ENCODE data around the gene ARHGAP31. TPM values are rescaled to one million over a fixed set of nuclear protein-coding genes. Genes with fewer than 3 reads are reported as not detected.
A peak's percentile ranks its signal among the peaks of the same experiment; 100 is the strongest.

ARHGAP31 gene
- total and polyA plus RNA-seq, 2 of the 8 experiments (the other 6 are each of a cell fraction or from before 2014, with no cell fraction given), result 1.1 to 7.6 TPM

DNA sequence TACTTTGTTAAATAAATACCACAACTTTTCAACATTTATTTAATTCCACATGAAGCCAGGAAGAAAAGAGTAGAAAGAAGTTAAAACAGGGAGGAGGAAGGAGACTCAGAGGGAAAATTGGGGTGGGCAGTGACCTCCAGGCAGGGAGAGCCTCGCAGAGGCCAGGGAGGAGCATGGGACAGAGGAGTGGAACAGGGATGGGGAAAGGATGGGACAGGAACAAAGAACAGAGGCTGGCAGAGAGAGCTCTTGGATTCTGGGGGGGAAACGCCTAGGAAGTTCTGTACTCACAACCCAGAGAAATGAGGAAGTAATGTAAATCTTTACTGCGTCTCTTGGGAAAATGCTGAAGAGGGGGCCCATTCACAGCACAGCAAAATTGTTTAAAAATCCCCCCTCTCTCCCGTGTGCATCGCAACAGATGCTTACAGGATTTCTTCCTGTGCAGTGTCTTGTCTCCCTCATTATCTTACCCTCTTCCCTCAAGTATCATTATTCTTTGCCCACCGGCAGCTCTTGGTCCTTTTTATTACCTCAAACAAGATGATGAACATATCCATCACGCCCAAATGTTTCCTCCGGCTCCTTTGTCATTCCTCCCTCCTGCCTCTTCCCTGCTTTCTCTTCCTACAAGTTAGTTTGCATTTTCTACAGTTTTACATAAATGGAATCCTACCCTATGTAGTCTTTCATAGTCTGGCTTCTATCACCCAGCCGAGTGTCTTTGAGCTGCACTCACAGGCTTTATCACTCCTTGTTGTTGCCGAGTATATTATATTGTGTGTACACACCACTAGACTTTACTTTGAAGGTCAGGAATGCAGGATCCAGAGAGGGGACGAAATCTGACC lies 65.5 kb downstream of the ARHGAP31 start:
- no peak overlapping the region; the same call in 1 of the 2 replicates for H2AK5ac ChIP-seq (ENCODE audit: low read depth, low read length)
- no peak for DNase-seq (ENCODE audit: low read depth in 1 of 2, low spot score in 2 of 2)
- H3K4me2 ChIP-seq (ENCODE audit: insufficient read depth in 1 of 2, low read depth in 2 of 2, low read length in 2 of 2), result peak overlapping the region; percentile 29 to 63; a peak in 3 of 4 replicates
- TF ChIP-seq GTF2F1 (IDR thresholded peaks at IDR 0.05; ENCODE audit: borderline replicate concordance, low read depth, low read length), result no peak
- no peak for TF ChIP-seq BRCA1 (IDR thresholded peaks at IDR 0.05; ENCODE audit: low read depth, low read length)
- no peak for TF ChIP-seq KDM4A (IDR thresholded peaks at IDR 0.05; ENCODE audit: low read depth, low read length, severe bottlenecking)
- TF ChIP-seq JUND (IDR thresholded peaks at IDR 0.05; ENCODE audit: low read length), result no peak
- no peak for TF ChIP-seq CBX5 (IDR thresholded peaks at IDR 0.05; ENCODE audit: low read depth, low read length)
- TF ChIP-seq TBP (IDR thresholded peaks at IDR 0.05; ENCODE audit: low read depth, low read length), result no peak
- no peak for TF ChIP-seq CBX8 (IDR thresholded peaks at IDR 0.05; ENCODE audit: borderline replicate concordance, low read depth, low read length)
- no peak for TF ChIP-seq CTBP2 (IDR thresholded peaks at IDR 0.05; ENCODE audit: borderline replicate concordance, insufficient read depth, insufficient read length, low read length)
- TF ChIP-seq BACH1 (IDR thresholded peaks at IDR 0.05; ENCODE audit: low read length), result no peak
- TF ChIP-seq TAF7 (optimal IDR thresholded peaks at IDR 0.05; ENCODE audit: borderline replicate concordance, low read depth, low read length), result no peak
- TF ChIP-seq MAFK (IDR thresholded peaks at IDR 0.05; ENCODE audit: low read depth, low read length), result no peak

More for the DNA sequence above, 65.5 kb downstream of the ARHGAP31 start:
- peak overlapping the region; percentile 75 for H4K91ac ChIP-seq (replicated peaks; ENCODE audit: insufficient read length, low read length)
- H3K4me3 ChIP-seq (ENCODE audit: extremely low read depth in 1 of 4, insufficient read depth in 2 of 4, low read depth in 3 of 4, low read length in 4 of 4), result peak overlapping the region in 1 of 4 experiments; percentile 28; a peak in 1 of 8 replicates
- H3K79me1 ChIP-seq (ENCODE audit: low read depth, low read length), result no peaks in the 10 kb centered on the region; the same call in 1 of the 2 replicates
- H3K36me3 ChIP-seq (ENCODE audit: control insufficient read depth in 2 of 4, insufficient read depth in 4 of 4, low read length in 3 of 4), result no peaks in the 10 kb centered on the region
- no peak overlapping the region for H4K8ac ChIP-seq (ENCODE audit: extremely low read depth, insufficient read depth, low read length)
- no peak overlapping the region for H4K5ac ChIP-seq (ENCODE audit: insufficient read length, low read depth, low read length)
- H3K27me3 ChIP-seq (replicated peaks in 1 of 4; ENCODE audit: control insufficient read depth in 3 of 4, extremely low read depth in 1 of 4, insufficient read depth in 3 of 4, low read length in 3 of 4), result no peaks in the 10 kb centered on the region
- H2BK20ac ChIP-seq (ENCODE audit: low read length), result peak overlapping the region; percentile 80
- H3K14ac ChIP-seq (ENCODE audit: insufficient read length), result no peak overlapping the region
- peak overlapping the region; percentile 96 for H3K18ac ChIP-seq (ENCODE audit: extremely low read depth, low read length)
- no peak overlapping the region for H3K56ac ChIP-seq (replicated peaks; ENCODE audit: insufficient read length, low read depth, low read length)
- H2BK5ac ChIP-seq (ENCODE audit: low read depth, low read length), result peak overlapping the region; percentile 90
- H3K23me2 ChIP-seq (ENCODE audit: low read depth, low read length), result no peaks in the 10 kb centered on the region
- WGBS, 2 experiments (ENCODE audit: extremely low coverage in 1 of 2, insufficient coverage in 1 of 2, insufficient read length in 1 of 2, insufficient replicate concordance in 2 of 2, low coverage in 1 of 2, low lambda C conversion rate in 2 of 2, missing lambda C conversion rate in 1 of 2), result 37% methylated on average over 11 of the region's 11 CpGs; no CpG with 5 or more reads in 1 of the 2 experiments
- FAIRE-seq, result peak; percentile 24
- no peaks in the 10 kb centered on the region for H3K9me3 ChIP-seq (ENCODE audit: insufficient read depth in 2 of 2, low read depth in 1 of 2, low read length in 1 of 2)
- peak overlapping the region; percentile 89 for H2BK120ac ChIP-seq (replicated peaks; ENCODE audit: low read depth, low read length)
- peak overlapping the region; percentile 77; the same call in 1 of the 2 replicates for H2BK15ac ChIP-seq (ENCODE audit: low read length)
- no peaks in the 10 kb centered on the region for H4K20me1 ChIP-seq (replicated peaks in 1 of 2; ENCODE audit: control insufficient read depth in 1 of 2, insufficient read depth in 2 of 2, low read length in 2 of 2)
- ChIA-PET CTCF (ENCODE audit: partially characterized antibody) (interaction anchor here (0.8 to 4.8 kb wide), 4 partner anchors 9 to 69 kb away, joined by 3 to 26 read pairs (median 10); no protein-coding TSS in a partner anchor), POLR2A (ENCODE audit: partially characterized antibody) (interaction anchor here (2.4 to 4.8 kb wide), 2 partner anchors 9 to 13 kb away, joined by 7 to 41 read pairs; no protein-coding TSS in a partner anchor)
- no peaks in the 10 kb centered on the region for H3K79me2 ChIP-seq (ENCODE audit: control insufficient read depth in 1 of 2, insufficient read depth in 2 of 2, low read length in 2 of 2)
- peak overlapping the region; percentile 54; the same call in 1 of the 2 replicates for H3K27ac ChIP-seq (ENCODE audit: low read depth, low read length)
- peaks cover 9 to 27% (median 19%) of the 10 kb centered on the region in 4 experiments for H3K4me1 ChIP-seq (replicated peaks in 1 of 4; ENCODE audit: control insufficient read depth in 3 of 4, insufficient read depth in 4 of 4, low read length in 3 of 4)
- no peak overlapping the region for H3K23ac ChIP-seq (ENCODE audit: insufficient read length)
- no peak overlapping the region for H2AFZ ChIP-seq (ENCODE audit: low read length)
- H3K9ac ChIP-seq (replicated peaks in 1 of 4; ENCODE audit: extremely low read depth in 1 of 4, low read depth in 3 of 4, low read length in 3 of 4), result no peak overlapping the region; a peak in 3 of 7 replicates
- H3K4ac ChIP-seq (replicated peaks; ENCODE audit: insufficient read length, low read depth, low read length), result no peak overlapping the region
- peak overlapping the region; percentile 91 for H2BK12ac ChIP-seq (ENCODE audit: low read depth, low read length)

Data from H1 (cell line).